ENCODE data around the gene C1QTNF4.

DNA sequence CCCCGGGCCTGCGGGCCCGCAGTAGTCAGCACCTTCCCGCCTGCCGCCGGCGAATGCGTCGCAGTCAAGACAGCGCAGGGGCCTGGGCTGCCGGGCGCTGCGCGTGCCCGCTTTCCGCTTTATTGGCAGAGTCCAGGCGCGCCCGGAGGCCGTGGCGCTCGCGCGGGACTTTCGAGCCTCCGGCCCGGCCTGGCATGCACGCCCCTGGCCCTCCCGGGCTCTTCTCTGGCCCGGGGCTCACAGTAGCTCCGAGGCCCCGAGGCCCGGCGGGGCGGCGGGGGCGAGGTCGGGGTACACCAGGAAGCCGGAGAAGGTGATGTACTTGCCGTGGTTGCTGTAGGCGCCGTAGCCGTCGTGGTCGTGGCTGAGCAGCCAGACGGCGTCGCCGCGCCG, 4.6 kb downstream of the C1QTNF4 start:
- TF ChIP-seq POLR2A (IDR thresholded peaks at IDR 0.05) (no peak), CTCF (IDR thresholded peaks at IDR 0.05 in 8 of 11, conservative IDR thresholded peaks at IDR 0.05 in 3 of 11) (no peak)
